Upper lobe of right lung (tissue), 1 donor: ENCODE data around the gene MACO1. TPM values are rescaled to one million over a fixed set of nuclear protein-coding genes. Genes with fewer than 3 reads are reported as not detected.

Source experiments
- ATAC-seq: fragments of 200-7000 bp; cut with Tn5 transposase; one replicate; pipeline ENCODE4 v1.9.1; 2020; ENCODE audit warnings: mild to moderate bottlenecking, moderate library complexity
- DNase-seq: peaks from one replicate; pipeline ENCODE4 v3.0.0-alpha.2; 2020
- H3K27ac ChIP-seq: fragments of 200-600 bp; one replicate; pipeline ENCODE4 v1.8.0; 2022
- H3K27me3 ChIP-seq: fragments of 200-600 bp; one replicate; pipeline ENCODE4 v1.8.0; 2022; ENCODE audit warnings: mild to moderate bottlenecking
- H3K36me3 ChIP-seq: fragments of 200-600 bp; one replicate; pipeline ENCODE4 v1.8.0; 2022
- H3K4me1 ChIP-seq: fragments of 200-600 bp; one replicate; pipeline ENCODE4 v1.8.0; 2022
- H3K4me3 ChIP-seq: fragments of 200-600 bp; one replicate; pipeline ENCODE4 v1.8.0; 2022; ENCODE audit warnings: mild to moderate bottlenecking
- H3K9me3 ChIP-seq: fragments of 200-600 bp; one replicate; pipeline ENCODE4 v1.8.0; 2022
- CTCF ChIP-seq: fragments of 200-600 bp; IDR thresholded peaks from one replicate; pipeline ENCODE4 v1.8.0; 2022; ENCODE audit warnings: antibody characterized with exemption
- intact Hi-C: fragments of 100-400 bp; cut with DNase I; formaldehyde crosslinking; loops from one replicate; pipeline ENCODE4 v1.11.0; 2022
- total RNA-seq: library from RNA; stranded (reverse); fragmentation: NEBNext Ultra II Directional; extraction: Animal tissue kit (Norgen Biotek cat#: 25700); gene quantifications from one replicate; pipeline ENCODE4 v1.2.1, GENCODE V29; 2021
- donor health status: DM: no; HTN: yes; CAD: no; lungs with severe emphysema.

MACO1 gene
- total RNA-seq, 1 donor from 2014 or later, result 20.2 TPM

GRCh38 chr1:25544243-25544764 lies 113.6 kb downstream of the MACO1 start:
- Histone ChIP-seq H3K36me3 (no peaks in the 10 kb centered on the region), H3K9me3 (no peaks in the 10 kb centered on the region), H3K4me3 (peak overlapping the region; percentile 87), H3K27me3 (no peaks in the 10 kb centered on the region), H3K27ac (peak overlapping the region; percentile 80), H3K4me1 (peaks cover 33% of the 10 kb centered on the region)
- ATAC-seq, result peak; percentile 1
- intact Hi-C loops, result no loop called here
- TF ChIP-seq CTCF, result no peak
- DNase-seq, result no peak

DNA sequence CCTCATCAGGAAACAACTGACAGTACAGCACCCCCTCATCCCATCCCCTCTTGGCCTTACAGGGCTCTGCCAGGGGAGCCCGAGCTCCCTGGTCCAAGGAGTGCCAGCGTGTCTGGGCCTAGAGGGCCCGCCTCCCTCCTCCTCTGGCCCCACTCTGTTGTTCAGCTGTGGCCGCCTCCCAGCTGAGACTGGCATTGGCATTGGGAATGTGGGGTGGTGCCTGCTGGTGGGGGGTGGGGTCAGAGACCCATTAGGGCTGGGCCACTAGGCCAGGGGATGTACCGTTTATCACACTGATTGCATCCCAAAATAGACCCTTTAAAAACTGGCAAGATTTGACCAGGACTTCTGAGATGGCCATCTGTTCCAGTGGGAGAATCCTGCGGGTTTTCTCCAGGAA lies 114.1 kb downstream of the MACO1 start:
- H3K36me3 ChIP-seq, result no peaks in the 10 kb centered on the region
- DNase-seq (peak; percentile 79), ATAC-seq (peak; percentile 30)
- intact Hi-C loops, result no loop called here
- H3K4me1 ChIP-seq, result peaks cover 38% of the 10 kb centered on the region
- H3K9me3 ChIP-seq, result no peaks in the 10 kb centered on the region
- H3K27me3 ChIP-seq, result no peaks in the 10 kb centered on the region
- H3K27ac ChIP-seq, result peak overlapping the region; percentile 80
- no peak for TF ChIP-seq CTCF
- peak overlapping the region; percentile 87 for H3K4me3 ChIP-seq

GRCh38 chr1:25545767-25546166 lies 115.1 kb downstream of the MACO1 start:
- Histone ChIP-seq H3K4me1 (peaks cover 46% of the 10 kb centered on the region), H3K27ac (no peak overlapping the region), H3K4me3 (no peak overlapping the region), H3K27me3 (no peaks in the 10 kb centered on the region), H3K36me3 (no peaks in the 10 kb centered on the region), H3K9me3 (no peaks in the 10 kb centered on the region)
- no peak for DNase-seq
- TF ChIP-seq CTCF, result no peak
- intact Hi-C loops, result no loop called here
- ATAC-seq, result no peak

GRCh38 chr1:25546193-25546592 lies 115.5 kb downstream of the MACO1 start:
- H3K36me3 ChIP-seq, result no peaks in the 10 kb centered on the region
- H3K27ac ChIP-seq, result no peak overlapping the region
- no peak for TF ChIP-seq CTCF
- intact Hi-C loops, result no loop called here
- ATAC-seq (no peak), DNase-seq (no peak)
- no peaks in the 10 kb centered on the region for H3K27me3 ChIP-seq
- H3K9me3 ChIP-seq, result no peaks in the 10 kb centered on the region
- no peak overlapping the region for H3K4me3 ChIP-seq
- H3K4me1 ChIP-seq, result peaks cover 50% of the 10 kb centered on the region

GRCh38 chr1:25548601-25549000 lies 117.9 kb downstream of the MACO1 start:
- H3K4me1 ChIP-seq, result peaks cover 60% of the 10 kb centered on the region
- H3K27me3 ChIP-seq, result no peaks in the 10 kb centered on the region
- intact Hi-C loops, result no loop called here
- no peaks in the 10 kb centered on the region for H3K9me3 ChIP-seq
- peak overlapping the region; percentile 71 for H3K27ac ChIP-seq
- H3K4me3 ChIP-seq, result no peak overlapping the region
- DNase-seq (no peak), ATAC-seq (no peak)
- no peak for TF ChIP-seq CTCF
- no peaks in the 10 kb centered on the region for H3K36me3 ChIP-seq
